HuH-7.5 (cell line): ENCODE measurements around the gene RFC5.
A peak's percentile ranks its signal among the peaks of the same experiment; 100 is the strongest.
"Not testable (repeated sequence)": the region's sequence is repeated elsewhere in the genome, so short reads cannot be mapped to it uniquely, and the experiment has no call there.

Experiments used
- DNase-seq: peaks from one replicate; pipeline ENCODE4 v3.0.0; 2011; ENCODE audit warnings: low spot score

Gene RFC5, protein sequence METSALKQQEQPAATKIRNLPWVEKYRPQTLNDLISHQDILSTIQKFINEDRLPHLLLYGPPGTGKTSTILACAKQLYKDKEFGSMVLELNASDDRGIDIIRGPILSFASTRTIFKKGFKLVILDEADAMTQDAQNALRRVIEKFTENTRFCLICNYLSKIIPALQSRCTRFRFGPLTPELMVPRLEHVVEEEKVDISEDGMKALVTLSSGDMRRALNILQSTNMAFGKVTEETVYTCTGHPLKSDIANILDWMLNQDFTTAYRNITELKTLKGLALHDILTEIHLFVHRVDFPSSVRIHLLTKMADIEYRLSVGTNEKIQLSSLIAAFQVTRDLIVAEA

DNA sequence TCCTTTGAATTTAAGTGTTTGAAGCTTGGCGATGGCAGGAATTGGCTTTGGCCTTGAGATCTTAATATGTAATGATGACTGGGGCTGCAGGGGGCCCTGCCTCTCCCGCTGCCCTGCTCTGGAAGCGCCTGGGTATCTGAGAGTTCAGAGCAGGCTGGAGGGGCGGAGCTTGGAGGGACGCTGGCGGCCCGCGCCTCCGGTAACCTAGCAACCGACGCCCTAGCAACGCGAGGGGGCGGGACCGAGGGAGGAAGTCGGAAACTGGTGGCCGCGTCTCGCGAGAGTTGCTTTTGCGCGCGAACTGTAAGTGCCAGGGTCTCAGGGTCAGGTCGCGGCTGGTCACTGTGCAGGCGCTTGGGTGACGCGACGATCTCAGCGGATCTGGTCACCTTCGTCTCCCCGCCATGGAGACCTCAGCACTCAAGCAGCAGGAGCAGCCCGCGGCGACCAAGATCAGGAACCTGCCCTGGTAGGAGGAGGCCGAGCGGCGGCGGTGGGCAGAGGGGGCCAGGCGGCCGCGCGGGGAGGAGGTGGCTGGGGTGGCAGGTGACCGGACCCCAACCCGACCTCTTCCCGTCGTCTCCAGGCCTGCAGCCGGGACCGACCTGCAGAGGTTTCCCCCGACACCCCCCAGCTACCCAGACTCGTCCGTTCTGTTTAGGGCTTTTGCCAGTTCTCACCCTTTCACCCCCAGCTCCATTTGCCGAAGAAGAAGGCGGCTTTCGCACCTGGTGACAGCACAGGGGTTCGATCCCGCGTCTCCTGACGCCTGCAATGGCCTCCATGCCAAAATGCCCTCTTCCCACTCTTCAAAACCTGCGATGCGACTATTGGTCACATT lies at the start of gene RFC5:
Gene RFC5, plus strand, starts transcription at position 280 of the 841 bp plus-strand sequence. Its CDS starts 125 bp downstream, at position 405.
- DNase-seq, result peak; percentile 81

DNA sequence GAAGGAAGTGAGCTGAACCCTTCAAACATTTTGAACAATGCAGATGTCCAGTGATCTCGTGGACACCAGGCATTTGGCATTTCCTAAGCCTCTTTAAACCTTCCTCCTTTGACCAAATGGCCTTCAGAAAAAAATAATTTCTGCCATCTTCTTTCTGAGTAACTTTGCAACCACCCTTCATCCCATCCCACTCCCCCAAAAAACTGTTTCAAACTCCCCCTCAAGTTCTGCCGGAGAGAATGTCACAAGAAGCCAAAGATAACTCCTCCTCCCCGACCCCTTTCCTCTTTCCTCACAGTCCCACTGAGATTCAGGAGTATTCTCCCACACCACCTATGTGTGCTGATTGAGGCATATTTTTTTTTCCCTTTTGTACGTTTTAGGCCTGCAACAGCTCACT lies 49.5 kb upstream of the RFC5 start:
- no peak for DNase-seq

DNA sequence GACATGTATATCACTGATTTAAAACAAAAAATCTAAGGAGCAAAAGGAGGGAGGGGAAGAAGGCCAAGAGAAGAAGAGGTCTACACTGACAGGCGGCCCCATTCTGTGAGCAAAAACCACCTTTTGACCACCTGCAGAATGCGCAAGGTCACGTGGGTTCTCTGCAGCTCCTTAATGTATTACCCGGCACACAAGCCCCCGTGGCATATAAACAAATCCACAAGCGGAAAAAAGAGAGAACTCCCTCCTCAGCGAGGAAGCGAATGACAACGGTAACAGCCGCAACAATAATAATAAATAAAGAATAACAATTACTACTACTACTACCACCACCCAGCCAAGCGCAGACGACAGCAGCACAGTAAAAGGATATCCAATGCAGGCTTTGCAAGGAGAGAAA lies 49.0 kb upstream of the RFC5 start:
- DNase-seq, result no peak

DNA sequence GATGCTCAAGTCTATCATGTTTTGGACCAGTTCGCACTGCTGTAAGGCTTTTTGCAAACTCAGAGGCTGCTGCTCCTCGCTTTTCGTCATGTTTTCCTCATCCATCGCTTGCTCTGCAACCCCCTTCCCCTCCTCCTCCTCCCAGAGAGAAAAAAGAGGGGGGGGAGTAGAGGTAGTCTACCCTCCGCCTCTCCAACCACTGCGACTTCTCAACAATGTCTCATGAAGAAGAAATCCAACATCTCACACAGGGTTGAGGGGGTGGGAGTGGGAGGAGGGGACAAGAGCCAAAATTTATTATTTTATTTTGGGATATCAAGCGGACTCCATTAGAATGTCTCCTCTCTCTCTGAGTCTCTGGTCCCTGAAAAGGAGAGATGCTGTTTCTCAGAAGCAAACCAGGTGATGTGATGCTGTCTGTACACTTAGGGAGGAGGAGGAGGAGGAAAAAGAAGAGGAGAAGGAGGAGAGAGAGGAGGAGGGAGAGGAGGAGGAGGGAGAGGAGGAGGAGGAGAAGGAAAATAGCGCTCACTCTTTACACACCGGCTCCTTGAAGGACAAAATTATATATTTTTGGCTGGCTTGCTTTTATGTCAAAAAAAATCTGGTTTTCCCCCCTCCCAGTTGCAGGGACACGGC lies 48.2 kb upstream of the RFC5 start:
- no peak for DNase-seq

DNA sequence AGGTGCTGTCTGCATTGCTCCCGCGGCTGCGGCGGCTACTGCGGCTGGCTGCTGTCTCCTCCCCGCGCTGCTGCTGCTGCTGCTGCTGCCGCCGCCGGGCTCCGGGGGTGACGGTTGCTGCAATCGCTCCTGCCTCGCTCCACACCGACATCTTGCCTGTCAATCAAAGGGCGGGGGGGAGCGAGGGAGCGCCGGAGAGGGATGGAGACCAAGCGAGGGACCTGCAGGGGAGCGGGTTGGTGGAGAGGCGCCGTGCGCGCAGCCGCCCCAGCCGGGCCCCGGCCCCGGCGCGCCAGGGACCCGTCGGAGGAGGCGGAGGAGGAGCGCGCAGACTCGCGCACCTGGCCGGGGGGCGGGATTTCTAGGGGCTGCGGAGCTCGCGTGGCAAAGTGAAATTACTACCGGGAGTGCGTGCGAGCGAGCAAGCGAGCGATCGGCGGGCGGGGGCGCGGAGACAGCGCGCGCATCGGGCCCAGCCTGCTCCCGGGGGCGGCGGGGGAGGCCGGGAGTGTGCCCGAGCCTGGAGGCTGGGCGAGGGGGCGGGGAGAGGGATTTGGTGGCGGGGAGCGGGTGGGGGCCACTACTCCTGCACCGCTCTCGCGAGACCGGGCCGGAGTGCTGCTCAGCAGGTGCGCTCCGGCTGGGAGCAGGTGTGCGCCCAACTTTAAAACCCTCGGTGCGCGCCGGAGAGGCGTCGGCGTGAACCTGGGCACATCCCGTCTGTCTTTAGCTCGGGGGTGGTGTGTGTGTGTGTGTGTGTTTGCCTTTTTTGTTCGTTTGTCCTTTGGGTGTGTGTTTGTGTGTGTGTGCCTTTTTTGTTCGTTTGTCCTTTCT lies 47.5 kb upstream of the RFC5 start, which contains the start of gene KSR2:
Gene KSR2, minus strand, starts transcription at position 165 of the 834 bp plus-strand sequence. CDS start 735 bp downstream, outside the sequence.
- peak; percentile 51 for DNase-seq

DNA sequence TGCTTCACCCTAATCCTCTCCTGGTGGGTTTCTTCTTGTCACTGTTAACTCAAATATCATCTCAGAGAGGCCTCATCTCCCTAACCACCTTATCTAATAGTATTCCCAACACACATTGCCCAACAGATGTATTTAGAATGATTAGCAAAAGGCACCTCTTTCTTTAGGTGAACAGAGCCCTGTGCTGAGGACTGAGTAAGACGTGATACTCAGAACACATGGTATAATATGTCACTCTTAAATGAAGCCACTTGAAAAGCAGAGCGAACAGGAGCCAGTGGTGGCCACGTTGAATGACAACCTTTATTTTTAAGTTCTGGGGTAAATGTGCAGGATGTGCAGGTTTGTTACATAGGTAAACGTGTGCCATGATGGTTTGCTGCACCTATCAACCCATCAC lies 46.2 kb upstream of the RFC5 start:
- DNase-seq, result no peak

DNA sequence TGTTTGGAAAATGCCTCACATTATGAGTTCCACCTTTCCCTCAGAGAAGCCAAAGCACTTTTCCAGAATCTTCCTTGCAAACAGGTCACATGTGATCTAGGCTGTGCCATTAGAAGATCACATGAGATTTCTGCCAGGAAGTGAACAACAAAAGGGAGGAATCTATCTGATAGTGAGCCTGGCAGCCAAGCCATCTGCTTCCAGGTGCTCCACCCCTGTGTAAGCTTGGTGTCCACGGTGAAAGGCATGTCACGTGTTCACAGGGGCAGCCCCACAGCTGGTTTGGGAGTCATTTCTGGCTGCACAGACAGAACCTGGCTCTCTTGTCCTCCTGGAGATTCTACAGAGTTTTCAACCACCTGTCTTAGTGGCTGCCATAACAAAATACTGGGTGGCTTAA lies 44.2 kb upstream of the RFC5 start:
- no peak for DNase-seq

DNA sequence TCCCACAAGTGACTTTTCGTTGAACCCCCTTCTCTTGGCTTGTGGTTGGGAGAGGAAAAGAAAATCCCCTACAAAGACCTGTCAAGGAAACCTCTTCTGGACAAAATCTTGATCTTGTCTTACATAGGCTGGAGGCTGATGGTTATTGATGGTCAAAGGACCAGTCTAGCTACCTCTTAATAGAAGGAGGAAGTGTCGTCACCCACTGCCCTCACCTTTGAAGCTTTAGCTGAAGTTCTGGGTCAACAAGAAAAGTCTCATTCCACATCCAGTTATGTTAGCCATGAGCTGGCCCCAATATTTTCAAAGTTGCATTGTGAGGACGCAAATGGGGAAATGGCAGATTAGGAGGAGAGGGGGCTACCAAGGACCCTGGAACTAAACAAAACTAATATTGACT lies 41.5 kb upstream of the RFC5 start:
- no peak for DNase-seq

DNA sequence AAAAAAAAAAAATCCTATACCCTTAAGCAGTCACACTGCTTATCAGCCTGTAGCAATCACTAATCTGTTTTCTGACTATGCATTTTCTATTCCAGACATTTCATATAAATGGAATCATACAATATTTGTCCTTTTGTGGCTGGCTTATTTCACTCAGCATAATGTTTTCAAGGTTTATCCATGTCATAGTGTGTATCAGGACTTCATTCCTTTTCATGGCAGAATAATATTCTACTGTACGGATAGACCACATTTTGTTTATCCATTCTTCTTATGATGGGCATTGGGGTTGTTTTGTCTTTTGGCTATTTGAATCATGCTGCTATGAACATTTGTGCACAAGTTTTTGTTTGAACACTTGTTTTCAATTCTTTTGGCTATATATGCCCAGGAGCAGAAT lies 39.1 kb upstream of the RFC5 start:
- DNase-seq, result no peak

DNA sequence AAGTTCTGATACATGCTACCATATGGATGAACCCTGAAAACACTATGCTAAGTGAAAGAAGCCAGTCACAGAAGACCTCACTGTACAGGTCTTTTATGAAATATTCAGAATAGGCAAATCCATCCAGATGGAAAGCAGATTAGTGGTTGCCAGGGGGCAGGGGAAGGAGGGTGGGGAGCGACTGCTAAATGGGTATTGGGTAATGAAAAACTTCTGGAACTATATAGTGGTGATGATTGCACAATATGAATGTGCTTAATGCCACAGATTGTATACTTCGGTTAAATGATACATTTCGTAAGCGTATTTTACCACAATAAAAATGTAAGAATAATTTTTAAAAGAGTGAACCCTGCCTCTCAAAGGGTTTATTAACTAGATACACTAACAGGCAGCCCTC lies 35.9 kb upstream of the RFC5 start:
- DNase-seq, result no peak

DNA sequence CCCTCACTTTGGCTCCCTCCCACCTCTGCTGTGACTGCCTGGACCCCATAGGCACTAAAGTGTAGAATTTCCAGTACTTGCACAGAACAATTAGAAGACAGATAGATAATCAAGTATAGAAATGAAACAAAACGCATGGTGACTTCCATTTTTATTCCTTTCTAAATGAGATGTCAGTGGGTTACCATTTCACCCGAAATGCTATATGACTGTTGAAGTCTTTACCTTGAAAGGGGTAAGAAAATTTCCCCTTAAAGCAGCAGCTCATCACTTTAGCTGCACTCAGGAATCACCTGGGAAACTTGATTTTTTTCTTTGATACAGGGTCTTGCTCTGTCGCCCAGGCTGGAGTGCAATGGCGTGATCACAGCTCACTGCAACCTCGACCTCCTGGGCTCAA lies 35.2 kb upstream of the RFC5 start:
- DNase-seq, result no peak

DNA sequence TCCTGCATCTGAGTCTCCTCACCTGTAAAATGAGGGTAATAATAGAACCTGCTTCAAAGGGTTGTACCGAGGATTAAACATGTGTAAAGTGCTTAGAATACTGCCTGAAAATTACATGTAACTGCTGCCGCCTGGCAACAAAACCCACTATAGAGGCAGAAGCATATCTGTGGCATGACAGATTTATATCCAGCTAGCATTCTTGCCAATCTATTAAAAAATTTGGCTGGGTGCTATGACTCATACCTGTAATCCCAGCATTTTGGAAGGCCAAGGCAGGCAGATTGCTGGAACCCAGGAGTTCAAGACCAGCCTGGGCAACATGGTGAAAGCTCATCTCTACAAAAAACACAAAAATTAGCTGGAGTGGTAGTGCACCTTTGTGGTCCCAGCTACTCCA lies 31.3 kb upstream of the RFC5 start:
- no peak for DNase-seq

DNA sequence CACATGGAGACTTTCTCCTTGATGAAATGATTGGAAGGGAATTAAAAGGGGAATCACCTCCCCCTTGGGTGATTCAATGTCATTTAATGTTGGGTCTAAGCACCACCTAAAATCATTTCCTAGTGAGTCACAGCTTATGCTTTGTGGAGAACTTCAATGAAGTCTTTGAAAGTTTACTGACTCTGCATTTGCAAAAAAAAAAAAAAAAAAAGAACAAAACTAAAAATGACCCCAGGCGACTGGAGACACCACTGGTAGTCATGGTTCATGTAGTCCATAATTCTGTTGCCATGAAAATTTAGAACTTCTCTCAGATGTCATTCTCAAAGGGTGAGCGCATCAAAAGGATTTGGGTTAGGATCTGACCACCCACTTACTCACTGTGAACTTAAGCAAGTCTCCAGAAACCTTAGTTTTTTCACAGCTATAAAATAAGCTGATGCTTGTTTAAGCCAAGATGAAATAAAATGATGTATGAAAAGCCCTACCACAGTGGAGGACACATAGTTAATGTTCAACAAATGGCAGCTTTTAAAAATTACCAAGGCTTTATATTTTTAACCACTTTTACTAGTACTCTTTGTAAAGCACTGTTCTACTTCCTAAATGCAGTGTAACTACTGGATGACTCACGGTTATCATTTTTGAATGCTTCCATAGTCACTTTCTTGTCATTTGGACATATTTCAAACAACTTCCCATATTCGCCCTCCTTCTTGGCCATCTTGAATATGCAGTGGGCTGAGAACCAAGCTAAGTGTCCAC lies 29.6 kb upstream of the RFC5 start:
- DNase-seq, result no peak

DNA sequence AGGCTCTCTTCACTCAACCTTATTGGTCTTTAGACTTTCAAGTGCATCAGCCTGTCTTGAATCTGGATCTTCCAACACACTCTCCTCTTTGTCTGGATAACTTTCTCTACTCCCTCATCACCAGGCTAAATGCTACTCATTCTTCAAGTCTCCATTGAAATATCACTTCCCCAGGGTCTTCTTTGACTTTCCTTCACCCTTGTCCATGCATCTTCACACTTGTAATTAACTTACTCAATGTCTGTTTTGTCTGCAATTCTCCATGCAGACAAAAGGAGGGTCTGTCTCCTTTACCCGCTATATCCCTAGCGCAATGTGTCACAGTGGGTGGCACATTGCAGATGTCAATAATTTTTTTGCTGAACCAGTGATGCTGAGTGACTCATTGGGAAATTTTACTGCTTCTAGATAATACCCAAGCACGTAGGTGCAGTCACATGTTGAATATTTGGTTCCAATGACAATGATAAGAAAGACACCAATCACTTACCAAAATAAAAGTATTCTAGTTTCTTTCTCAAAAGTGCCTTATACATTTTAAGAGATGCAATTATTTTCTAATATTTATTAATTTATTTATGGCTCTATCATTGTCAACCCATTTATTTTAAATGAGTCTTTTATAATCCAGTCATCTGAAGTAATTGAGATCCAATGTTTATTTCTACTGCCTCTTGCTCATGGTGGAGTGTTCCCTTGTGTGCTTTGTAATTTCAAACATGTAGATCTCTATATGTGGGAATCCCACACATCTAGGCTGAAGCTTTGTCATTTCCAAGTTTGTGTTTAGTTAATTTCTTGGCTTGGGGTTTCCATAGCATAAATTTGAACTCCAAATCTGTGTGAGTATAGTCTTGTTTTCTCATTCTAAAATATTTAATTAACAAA lies 21.7 kb upstream of the RFC5 start:
- no peak for DNase-seq

DNA sequence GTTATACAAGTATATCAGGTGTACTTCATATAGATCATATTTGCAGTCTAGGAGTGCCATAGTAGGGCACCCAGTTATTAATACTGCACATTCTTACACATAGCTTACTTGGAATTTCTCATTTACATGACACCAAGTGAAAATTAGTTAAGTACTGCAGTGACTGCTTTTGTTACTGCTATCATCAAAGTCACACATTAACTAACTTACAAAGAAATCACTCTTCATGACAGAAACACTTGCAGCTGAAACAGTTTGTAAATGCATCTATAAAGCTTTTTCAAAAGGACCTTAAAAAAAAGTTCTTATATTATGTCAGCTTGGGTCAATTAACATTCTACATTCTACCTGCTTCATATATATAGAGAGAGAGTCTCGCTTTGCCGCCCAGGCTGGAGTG lies 17.8 kb upstream of the RFC5 start:
- DNase-seq, result no peak

DNA sequence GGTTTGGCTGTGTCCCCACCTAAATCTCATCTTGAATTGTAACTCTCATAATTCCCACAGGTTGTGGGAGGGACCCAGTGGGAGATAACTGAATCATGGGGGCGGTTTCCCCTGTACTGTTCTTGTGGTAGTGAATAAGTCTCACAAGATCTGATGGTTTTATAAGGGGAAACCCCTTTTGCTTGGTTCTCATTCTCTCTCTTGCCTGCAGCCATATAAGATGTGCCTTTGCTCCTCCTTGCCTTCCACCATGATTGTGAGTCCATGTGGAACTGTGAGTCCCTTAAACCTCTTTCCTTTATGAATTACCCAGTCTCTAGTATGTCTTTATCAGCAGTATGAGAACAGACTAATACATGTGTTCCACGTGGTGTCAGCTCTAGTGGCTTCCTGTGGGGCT lies 16.7 kb upstream of the RFC5 start:
- not testable (repeated sequence) for DNase-seq

DNA sequence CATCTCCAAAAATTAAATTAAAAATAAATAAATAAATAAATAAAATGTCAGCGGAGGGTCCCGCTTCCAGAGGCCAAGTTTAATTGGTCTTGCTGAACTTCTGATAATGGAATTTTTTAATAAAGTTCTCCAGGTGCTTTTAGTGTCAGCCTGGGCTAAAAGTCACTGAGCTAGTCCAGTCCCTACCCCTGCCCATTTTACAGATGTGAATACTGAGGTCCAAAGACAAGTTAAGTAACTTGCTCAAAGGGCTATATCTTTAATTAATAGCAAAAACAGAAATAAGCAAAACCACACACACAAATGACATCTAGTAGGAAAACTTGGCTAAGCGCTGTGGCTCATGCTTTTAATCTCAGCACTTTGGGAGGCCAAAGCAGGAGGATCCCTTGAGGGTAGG lies 5.6 kb upstream of the RFC5 start:
- no peak for DNase-seq

DNA sequence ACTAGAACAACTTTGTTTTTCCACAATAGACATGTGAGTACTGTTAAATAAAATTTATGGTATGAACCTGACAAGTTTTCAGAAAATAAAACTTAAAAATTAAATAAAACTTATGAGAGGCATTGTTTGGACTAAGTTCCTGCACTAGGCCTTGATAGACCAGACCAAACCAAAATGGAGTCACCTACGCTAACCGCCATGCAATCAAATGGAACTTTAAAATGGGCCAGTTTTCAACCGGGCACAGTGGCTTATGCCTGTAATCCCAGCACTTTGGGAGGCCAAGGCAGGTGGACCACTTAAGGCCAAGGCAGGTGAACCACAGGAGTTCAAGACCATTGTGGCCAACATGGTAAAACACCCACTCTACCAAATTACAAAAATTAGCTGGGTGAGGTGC lies 5.1 kb upstream of the RFC5 start:
- DNase-seq, result no peak

DNA sequence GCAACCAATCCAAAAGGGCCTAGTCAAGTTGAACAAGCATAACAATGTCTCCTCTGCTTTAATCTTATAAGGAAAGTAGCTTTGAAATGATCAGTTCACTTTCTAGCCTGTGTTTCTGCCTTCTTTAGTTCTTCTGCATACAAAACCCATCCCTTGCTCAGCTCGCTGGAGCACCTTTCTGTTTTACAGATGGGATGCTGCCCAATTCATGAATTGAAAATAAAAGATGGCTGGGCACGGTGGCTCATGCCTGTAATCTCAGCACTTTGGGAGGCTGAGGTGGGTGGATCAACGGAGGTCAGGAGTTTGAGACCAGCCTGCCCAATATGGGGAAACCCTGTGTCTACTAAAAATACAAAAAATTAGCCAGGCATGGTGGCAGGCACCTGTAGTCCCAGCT lies 4.5 kb upstream of the RFC5 start:
- no peak for DNase-seq

DNA sequence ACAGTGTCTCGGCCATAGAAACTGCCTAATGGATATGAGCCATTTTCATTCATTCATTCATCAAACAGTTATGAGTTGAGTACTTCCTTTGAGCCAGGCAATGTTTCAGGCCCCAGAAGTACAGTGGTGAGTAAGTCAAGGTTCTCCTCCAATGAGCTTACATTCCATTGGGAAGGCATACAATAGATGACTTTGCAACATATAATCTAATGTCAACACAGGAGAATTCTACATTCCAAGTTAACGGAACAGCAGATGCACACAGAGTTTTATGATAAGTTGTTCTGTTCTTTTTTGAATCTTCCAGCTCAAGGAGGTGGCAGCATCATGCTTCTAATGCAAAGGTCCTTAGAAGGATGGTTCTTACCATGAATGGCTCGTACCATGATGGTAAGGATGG lies 3.2 kb upstream of the RFC5 start:
- DNase-seq, result no peak
